Muscle of leg (tissue), 11 donors: ENCODE measurements around the gene LRRC4C. TPM values are rescaled to one million over a fixed set of nuclear protein-coding genes. Genes with fewer than 3 reads are reported as not detected.

Experiments used
- DNase-seq: peaks from one replicate; pipeline ENCODE4 v3.0.0; 2013
- H3K27ac ChIP-seq: one replicate; pipeline ENCODE4 v1.5.1; 2013; ENCODE audit warnings: mild to moderate bottlenecking, low read length, control low read depth
- H3K27me3 ChIP-seq: one replicate; pipeline ENCODE4 v1.6.1; 2013; ENCODE audit warnings: low read length; ENCODE audit not compliant: control insufficient read depth, insufficient read depth
- H3K36me3 ChIP-seq: one replicate; pipeline ENCODE4 v1.6.1; 2013; ENCODE audit warnings: low read length; ENCODE audit not compliant: control insufficient read depth, insufficient read depth
- H3K4me1 ChIP-seq: one replicate; pipeline ENCODE4 v1.6.1; 2013; ENCODE audit warnings: low read length; ENCODE audit not compliant: control insufficient read depth, insufficient read depth
- H3K4me3 ChIP-seq: one replicate; pipeline ENCODE4 v1.5.1; 2013; ENCODE audit warnings: low read length, control low read depth
- H3K9me3 ChIP-seq: replicated peaks from 2 replicates; pipeline ENCODE4 v1.6.1; 2013; ENCODE audit warnings: low read depth, low read length; ENCODE audit not compliant: control insufficient read depth
- WGBS: methylation state at CpG from one replicate; pipeline ENCODE4 v1.1.5; 2013; ENCODE audit warnings: missing lambda C conversion rate; ENCODE audit not compliant: insufficient coverage; 5-methylcytosine and 5-hydroxymethylcytosine counted together
- polyA plus RNA-seq, 8 donors: library from polyadenylated mRNA; unstranded; fragments of 120-200 nt; gene quantifications; one replicate each; pipeline versions ENCODE4 v1.2.1 to v1.2.3, GENCODE V29; 2013; ENCODE audit warnings: inconsistent platforms in 1 of 8, low replicate concordance in 1 of 8; ENCODE audit not compliant: insufficient read length in 8 of 8, insufficient read depth in 1 of 8
- total RNA-seq: library from RNA; stranded (reverse); fragments of 120-200 nt; gene quantifications from one replicate; pipeline ENCODE4 v1.2.4, GENCODE V29; 2013

The LRRC4C gene
- total and polyA plus RNA-seq, 9 donors, result 1.8 to 5.3 (median 2.3) TPM

- no peaks in the 10 kb centered on the region for H3K4me1 ChIP-seq
- no peaks in the 10 kb centered on the region for H3K36me3 ChIP-seq
- no CpG with 5 or more reads among the region's 4 CpGs for WGBS
- DNase-seq, result no peak
- H3K27me3 ChIP-seq, result no peaks in the 10 kb centered on the region
- no peak overlapping the region for H3K27ac ChIP-seq
- no peak overlapping the region for H3K4me3 ChIP-seq
- H3K9me3 ChIP-seq, result no peaks in the 10 kb centered on the region
These were observed 348.9 kb downstream of the LRRC4C start for GRCh38 chr11:41110527-41110926.

- Histone ChIP-seq H3K4me1 (no peaks in the 10 kb centered on the region), H3K4me3 (no peak overlapping the region), H3K36me3 (no peaks in the 10 kb centered on the region), H3K27ac (no peak overlapping the region), H3K9me3 (peaks cover 6% of the 10 kb centered on the region), H3K27me3 (no peaks in the 10 kb centered on the region)
- WGBS, result no CpG with 5 or more reads among the region's 4 CpGs
- no peak for DNase-seq
These were observed 357.0 kb downstream of the LRRC4C start for GRCh38 chr11:41102471-41102870.

GRCh38 chr11:41099654-41100053 lies 359.8 kb downstream of the LRRC4C start:
- H3K4me1 ChIP-seq, result no peaks in the 10 kb centered on the region
- WGBS, result 67% methylated on average over 1 of the region's 1 CpG
- no peaks in the 10 kb centered on the region for H3K36me3 ChIP-seq
- no peak overlapping the region for H3K27ac ChIP-seq
- no peaks in the 10 kb centered on the region for H3K27me3 ChIP-seq
- DNase-seq, result no peak
- H3K9me3 ChIP-seq, result peaks cover 7% of the 10 kb centered on the region
- no peak overlapping the region for H3K4me3 ChIP-seq

GRCh38 chr11:41085123-41085522 lies 374.3 kb downstream of the LRRC4C start:
- Histone ChIP-seq H3K4me1 (no peaks in the 10 kb centered on the region), H3K4me3 (no peak overlapping the region), H3K27me3 (no peaks in the 10 kb centered on the region), H3K36me3 (no peaks in the 10 kb centered on the region), H3K9me3 (peaks cover 3% of the 10 kb centered on the region), H3K27ac (no peak overlapping the region)
- no CpG with 5 or more reads among the region's 1 CpG for WGBS
- DNase-seq, result no peak

GRCh38 chr11:41081756-41082285 lies 377.6 kb downstream of the LRRC4C start:
- no peaks in the 10 kb centered on the region for H3K27me3 ChIP-seq
- no peak for DNase-seq
- peaks cover 6% of the 10 kb centered on the region for H3K9me3 ChIP-seq
- no peak overlapping the region for H3K4me3 ChIP-seq
- no peak overlapping the region for H3K27ac ChIP-seq
- no peaks in the 10 kb centered on the region for H3K4me1 ChIP-seq
- no peaks in the 10 kb centered on the region for H3K36me3 ChIP-seq
- 87% methylated on average over 3 of the region's 8 CpGs for WGBS

- H3K27ac ChIP-seq, result no peak overlapping the region
- H3K27me3 ChIP-seq, result no peaks in the 10 kb centered on the region
- H3K9me3 ChIP-seq, result peaks cover 8% of the 10 kb centered on the region
- no peaks in the 10 kb centered on the region for H3K4me1 ChIP-seq
- H3K36me3 ChIP-seq, result no peaks in the 10 kb centered on the region
- DNase-seq, result no peak
- H3K4me3 ChIP-seq, result no peak overlapping the region
These were observed 385.1 kb downstream of the LRRC4C start for GRCh38 chr11:41074318-41074717.

- Histone ChIP-seq H3K27me3 (no peaks in the 10 kb centered on the region), H3K4me3 (no peak overlapping the region), H3K27ac (no peak overlapping the region), H3K36me3 (no peaks in the 10 kb centered on the region), H3K4me1 (no peaks in the 10 kb centered on the region), H3K9me3 (peaks cover 9% of the 10 kb centered on the region)
- DNase-seq, result no peak
- 88% methylated on average over 3 of the region's 8 CpGs for WGBS
These were observed 394.0 kb downstream of the LRRC4C start for GRCh38 chr11:41065432-41065831.

- no peaks in the 10 kb centered on the region for H3K27me3 ChIP-seq
- H3K4me1 ChIP-seq, result no peaks in the 10 kb centered on the region
- H3K27ac ChIP-seq, result no peak overlapping the region
- no peak for DNase-seq
- H3K4me3 ChIP-seq, result no peak overlapping the region
- 87% methylated on average over 5 of the region's 5 CpGs for WGBS
- H3K36me3 ChIP-seq, result no peaks in the 10 kb centered on the region
- peaks cover 2% of the 10 kb centered on the region for H3K9me3 ChIP-seq
These were observed 401.3 kb downstream of the LRRC4C start for GRCh38 chr11:41058138-41058537.

GRCh38 chr11:41056892-41057569 lies 402.4 kb downstream of the LRRC4C start:
- H3K9me3 ChIP-seq, result peaks cover 2% of the 10 kb centered on the region
- H3K27ac ChIP-seq, result no peak overlapping the region
- no peaks in the 10 kb centered on the region for H3K36me3 ChIP-seq
- no peak for DNase-seq
- H3K4me3 ChIP-seq, result no peak overlapping the region
- no peaks in the 10 kb centered on the region for H3K27me3 ChIP-seq
- 88% methylated on average over 11 of the region's 11 CpGs for whole genome bisulfite sequencing
- H3K4me1 ChIP-seq, result no peaks in the 10 kb centered on the region

- Histone ChIP-seq H3K36me3 (no peaks in the 10 kb centered on the region), H3K27me3 (no peaks in the 10 kb centered on the region), H3K4me3 (no peak overlapping the region), H3K4me1 (no peaks in the 10 kb centered on the region), H3K27ac (no peak overlapping the region), H3K9me3 (peaks cover 2% of the 10 kb centered on the region)
- no peak for DNase-seq
These were observed 405.6 kb downstream of the LRRC4C start for GRCh38 chr11:41053894-41054293.
